Hematopoietic multipotent progenitor cell treated with erythropoietin and hydrocortisone succinate and interleukin-3 and kit ligand, for 8 days (in vitro differentiated cells): ENCODE measurements around the gene ZNF627.
"Not testable (repeated sequence)": the region's sequence is repeated elsewhere in the genome, so short reads cannot be mapped to it uniquely, and the experiment has no call there.

Experiments used
- DNase-seq: peaks from one replicate; pipeline ENCODE4 v3.0.0-alpha.2; 2015

Gene ZNF627

GRCh38 chr19:11576227-11576626 is 21.1 kb upstream of the ZNF627 start:
- no peak for DNase-seq

GRCh38 chr19:11577451-11578257 is 19.6 kb upstream of the ZNF627 start, which contains the start of gene ACP5:
TSS of gene ACP5 (minus strand) at chr19:11577645. CDS start at chr19:11577317, 328 bp downstream.
- DNase-seq, result no peak

- peak; percentile 50 for DNase-seq
Observed at GRCh38 chr19:11578258-11579142, 18.8 kb upstream of the ZNF627 start.

- DNase-seq, result no peak
Observed at GRCh38 chr19:11580116-11580515, 17.2 kb upstream of the ZNF627 start.

GRCh38 chr19:11581740-11582139 is 15.5 kb upstream of the ZNF627 start:
- DNase-seq, result peak; percentile 49

GRCh38 chr19:11586331-11586730 is 11.0 kb upstream of the ZNF627 start:
- no peak for DNase-seq

GRCh38 chr19:11587302-11587974 is 9.8 kb upstream of the ZNF627 start:
- peak; percentile 81 for DNase-seq

- peak; percentile 20 for DNase-seq
Observed at GRCh38 chr19:11587975-11588631, 9.2 kb upstream of the ZNF627 start.

GRCh38 chr19:11594084-11594483 is 3.2 kb upstream of the ZNF627 start:
- no peak for DNase-seq

- DNase-seq, result no peak
Observed at GRCh38 chr19:11596156-11596555, 1.1 kb upstream of the ZNF627 start.

- no peak for DNase-seq
Observed at GRCh38 chr19:11598103-11598483, 810 bp downstream of the ZNF627 start.

GRCh38 chr19:11598746-11599145 is 1.5 kb downstream of the ZNF627 start:
- DNase-seq, result no peak

- not testable (repeated sequence) for DNase-seq
Observed at GRCh38 chr19:11599704-11600103, 2.4 kb downstream of the ZNF627 start.

GRCh38 chr19:11606484-11606883 is 9.2 kb downstream of the ZNF627 start:
- no peak for DNase-seq

- no peak for DNase-seq
Observed at GRCh38 chr19:11611730-11612129, 14.4 kb downstream of the ZNF627 start.

- DNase-seq, result no peak
Observed at GRCh38 chr19:11612816-11613511, 15.7 kb downstream of the ZNF627 start.

- DNase-seq, result no peak
Observed at GRCh38 chr19:11617180-11618062, 20.1 kb downstream of the ZNF627 start.

- no peak for DNase-seq
Observed at GRCh38 chr19:11620553-11620952, 23.3 kb downstream of the ZNF627 start.

- DNase-seq, result not testable (repeated sequence)
Observed at GRCh38 chr19:11622401-11622800, 25.1 kb downstream of the ZNF627 start.

GRCh38 chr19:11624069-11624463 is 26.8 kb downstream of the ZNF627 start:
- DNase-seq, result peak; percentile 14

GRCh38 chr19:11626252-11626651 is 29.0 kb downstream of the ZNF627 start:
- no peak for DNase-seq
